HepG2 (cell line): ENCODE measurements around the gene SLC9A8. TPM values are rescaled to one million over a fixed set of nuclear protein-coding genes. Genes with fewer than 3 reads are reported as not detected.

Source experiments
- ARNT2 ChIP-seq: sonication (generic); formaldehyde crosslinking; IDR thresholded peaks from 2 replicates; pipeline ENCODE4 v1.8.0; 2022; ENCODE audit warnings: mild to moderate bottlenecking, low read depth, missing genetic modification reagents, moderate library complexity
- ATF7 ChIP-seq, 2 experiments: fragments of 450-650 bp in 1 of 2; sonication (generic) in 1 of 2; formaldehyde crosslinking in 1 of 2; IDR thresholded peaks; 2 replicates each; pipeline versions ENCODE4 v1.4.0 to v1.6.1; 2016 to 2020; ENCODE audit warnings: antibody characterized with exemption in 1 of 2, mild to moderate bottlenecking in 1 of 2, missing genetic modification reagents in 1 of 2
- CEBPB ChIP-seq: IDR thresholded peaks from 2 replicates; pipeline ENCODE4 v1.6.1; 2011; ENCODE audit warnings: low read depth, low read length, improper control_type of control experiment, borderline replicate concordance
- MAFK ChIP-seq, 2 experiments: IDR thresholded peaks in 1 of 2; conservative IDR thresholded peaks in 1 of 2; 2 replicates each; pipeline ENCODE4 v1.6.1; 2011; ENCODE audit warnings: improper control_type of control experiment in 2 of 2, low read length in 2 of 2
- MEF2D ChIP-seq: sonication (generic); formaldehyde crosslinking; IDR thresholded peaks from 2 replicates; pipeline ENCODE4 v1.5.1; 2020; ENCODE audit warnings: mild to moderate bottlenecking, missing genetic modification reagents
- MLXIP ChIP-seq: sonication (generic); formaldehyde crosslinking; IDR thresholded peaks from 2 replicates; pipeline ENCODE4 v1.9.0; 2021; ENCODE audit warnings: missing genetic modification reagents, borderline replicate concordance
- NCOA2 ChIP-seq: sonication (generic); formaldehyde crosslinking; IDR thresholded peaks from 2 replicates; pipeline ENCODE4 v1.8.0; 2022; ENCODE audit warnings: inconsistent platforms
- SMAD1 ChIP-seq: sonication (generic); formaldehyde crosslinking; IDR thresholded peaks from 2 replicates; pipeline ENCODE4 v1.4.0; 2020; ENCODE audit warnings: missing genetic modification reagents, low read depth, mild to moderate bottlenecking, borderline replicate concordance
- SMC3 ChIP-seq: IDR thresholded peaks from 2 replicates; pipeline ENCODE4 v1.6.1; 2011; ENCODE audit warnings: low read length, improper control_type of control experiment
- STAG1 ChIP-seq: sonication (generic); formaldehyde crosslinking; IDR thresholded peaks from 2 replicates; pipeline ENCODE4 v1.4.0; 2020; ENCODE audit warnings: missing genetic modification reagents
- ZMYM3 ChIP-seq: sonication (generic); formaldehyde crosslinking; IDR thresholded peaks from 2 replicates; pipeline ENCODE4 v1.5.1; 2020; ENCODE audit warnings: mild to moderate bottlenecking, missing genetic modification reagents
- ZMYM4 ChIP-seq: sonication (generic); formaldehyde crosslinking; IDR thresholded peaks from 2 replicates; pipeline ENCODE4 v1.8.1; 2023; ENCODE audit warnings: mild to moderate bottlenecking, missing genetic modification reagents
- ZNF281 ChIP-seq: sonication (generic); formaldehyde crosslinking; IDR thresholded peaks from 2 replicates; pipeline ENCODE4 v1.4.0; 2020; ENCODE audit warnings: missing genetic modification reagents, borderline replicate concordance
- ZNF432 ChIP-seq: sonication (generic); formaldehyde crosslinking; IDR thresholded peaks from 2 replicates; pipeline ENCODE4 v1.5.0; 2020; ENCODE audit warnings: missing genetic modification reagents, mild to moderate bottlenecking, borderline replicate concordance
- ZNF547 ChIP-seq: sonication (generic); formaldehyde crosslinking; IDR thresholded peaks from 2 replicates; pipeline ENCODE4 v1.5.1; 2020; ENCODE audit warnings: mild to moderate bottlenecking, missing genetic modification reagents
- ZNF558 ChIP-seq: sonication (generic); formaldehyde crosslinking; IDR thresholded peaks from 2 replicates; pipeline ENCODE4 v1.9.0; 2022; ENCODE audit warnings: mild to moderate bottlenecking, missing genetic modification reagents, borderline replicate concordance
- polyA plus RNA-seq, 8 experiments: library from polyadenylated mRNA; depleted of rRNA in 3 of 8; stranded (reverse) in 7 of 8; unstranded in 1 of 8; fragments of >200 nt; fragmentation: Illumina TruSeq in 4 of 8; extraction: Trizol in 4 of 8; gene quantifications; 2 replicates each; pipeline versions ENCODE4 v1.2.1 to v1.2.3, GENCODE V29; 2011 to 2016; ENCODE audit warnings: low read depth in 4 of 8, missing spikeins in 1 of 8, mixed read lengths in 1 of 8; ENCODE audit not compliant: insufficient read depth in 1 of 8
- total RNA-seq, 5 experiments: library from RNA; depleted of rRNA; stranded (reverse); fragments of >200 nt; fragmentation: Illumina TruSeq; extraction: Trizol; gene quantifications; 2 replicates each; pipeline ENCODE4 v1.2.3, GENCODE V29; 2016; ENCODE audit warnings: low read depth in 1 of 5
- TF ChIP-seq, protein P1 (sequence below): IDR thresholded peaks from 2 replicates; pipeline ENCODE4 v1.6.1; 2012; ENCODE audit warnings: low read depth, low read length, improper control_type of control experiment
- TF ChIP-seq, protein P2 (sequence below): IDR thresholded peaks from 2 replicates; pipeline ENCODE4 v1.6.1; 2016; ENCODE audit warnings: low read depth
- TF ChIP-seq, protein P3 (sequence below): IDR thresholded peaks from 2 replicates; pipeline ENCODE4 v1.6.1; 2016; ENCODE audit warnings: low read depth, control low read depth

The SLC9A8 gene
- total and polyA plus RNA-seq, 2 of the 13 experiments (the other 11 are each of a cell fraction or from before 2014, with no cell fraction given): 4.1 to 7.4 TPM

- TF ChIP-seq ZNF432 (CRISPR knock-in tag): no peak
- no peak for TF ChIP-seq MEF2D
- peak; percentile 46; the same call in 1 of the 2 replicates for TF ChIP-seq ZMYM4 (CRISPR knock-in tag)
- TF ChIP-seq ZNF281 (CRISPR knock-in tag): no peak
- TF ChIP-seq CEBPB: peak; percentile 83
- no peak for TF ChIP-seq SMAD1 (CRISPR knock-in tag)
- TF ChIP-seq, protein P1, sequence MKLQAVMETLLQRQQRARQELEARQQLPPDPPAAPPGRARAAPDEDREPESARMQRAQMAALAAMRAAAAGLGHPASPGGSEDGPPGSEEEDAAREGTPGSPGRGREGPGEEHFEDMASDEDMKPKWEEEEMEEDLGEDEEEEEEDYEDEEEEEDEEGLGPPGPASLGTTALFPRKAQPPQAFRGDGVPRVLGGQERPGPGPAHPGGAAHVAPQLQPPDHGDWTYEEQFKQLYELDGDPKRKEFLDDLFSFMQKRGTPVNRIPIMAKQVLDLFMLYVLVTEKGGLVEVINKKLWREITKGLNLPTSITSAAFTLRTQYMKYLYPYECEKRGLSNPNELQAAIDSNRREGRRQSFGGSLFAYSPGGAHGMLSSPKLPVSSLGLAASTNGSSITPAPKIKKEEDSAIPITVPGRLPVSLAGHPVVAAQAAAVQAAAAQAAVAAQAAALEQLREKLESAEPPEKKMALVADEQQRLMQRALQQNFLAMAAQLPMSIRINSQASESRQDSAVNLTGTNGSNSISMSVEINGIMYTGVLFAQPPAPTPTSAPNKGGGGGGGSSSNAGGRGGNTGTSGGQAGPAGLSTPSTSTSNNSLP: peak; percentile 29; the same call in 1 of the 2 replicates
- TF ChIP-seq MAFK (conservative IDR thresholded peaks at IDR 0.05 in 1 of 2, IDR thresholded peaks at IDR 0.05 in 1 of 2; ENCODE audit: low read length in 2 of 2): peak; percentile 65 to 70
- TF ChIP-seq ZNF558 (CRISPR knock-in tag): no peak
- TF ChIP-seq ARNT2 (CRISPR knock-in tag): peak; percentile 49; the same call in 1 of the 2 replicates
- no peak for TF ChIP-seq STAG1 (CRISPR knock-in tag)
- no peak for TF ChIP-seq ATF7 (IDR thresholded peaks at IDR 0.05)
- no peak for TF ChIP-seq ATF7 (CRISPR knock-in tag; IDR thresholded peaks at IDR 0.05)
- no peak for TF ChIP-seq MLXIP
- no peak for TF ChIP-seq SMC3
- TF ChIP-seq ZNF547 (CRISPR knock-in tag): no peak
- TF ChIP-seq, protein P2, sequence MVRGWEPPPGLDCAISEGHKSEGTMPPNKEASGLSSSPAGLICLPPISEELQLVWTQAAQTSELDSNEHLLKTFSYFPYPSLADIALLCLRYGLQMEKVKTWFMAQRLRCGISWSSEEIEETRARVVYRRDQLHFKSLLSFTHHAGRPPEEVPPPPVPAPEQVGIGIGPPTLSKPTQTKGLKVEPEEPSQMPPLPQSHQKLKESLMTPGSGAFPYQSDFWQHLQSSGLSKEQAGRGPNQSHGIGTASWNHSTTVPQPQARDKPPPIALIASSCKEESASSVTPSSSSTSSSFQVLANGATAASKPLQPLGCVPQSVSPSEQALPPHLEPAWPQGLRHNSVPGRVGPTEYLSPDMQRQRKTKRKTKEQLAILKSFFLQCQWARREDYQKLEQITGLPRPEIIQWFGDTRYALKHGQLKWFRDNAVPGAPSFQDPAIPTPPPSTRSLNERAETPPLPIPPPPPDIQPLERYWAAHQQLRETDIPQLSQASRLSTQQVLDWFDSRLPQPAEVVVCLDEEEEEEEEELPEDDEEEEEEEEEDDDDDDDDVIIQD: no peak
- 0 out of 2 replicates have a peak, but pooled peaks have one; percentile 44 for TF ChIP-seq NCOA2 (CRISPR knock-in tag)
- TF ChIP-seq, protein P3, sequence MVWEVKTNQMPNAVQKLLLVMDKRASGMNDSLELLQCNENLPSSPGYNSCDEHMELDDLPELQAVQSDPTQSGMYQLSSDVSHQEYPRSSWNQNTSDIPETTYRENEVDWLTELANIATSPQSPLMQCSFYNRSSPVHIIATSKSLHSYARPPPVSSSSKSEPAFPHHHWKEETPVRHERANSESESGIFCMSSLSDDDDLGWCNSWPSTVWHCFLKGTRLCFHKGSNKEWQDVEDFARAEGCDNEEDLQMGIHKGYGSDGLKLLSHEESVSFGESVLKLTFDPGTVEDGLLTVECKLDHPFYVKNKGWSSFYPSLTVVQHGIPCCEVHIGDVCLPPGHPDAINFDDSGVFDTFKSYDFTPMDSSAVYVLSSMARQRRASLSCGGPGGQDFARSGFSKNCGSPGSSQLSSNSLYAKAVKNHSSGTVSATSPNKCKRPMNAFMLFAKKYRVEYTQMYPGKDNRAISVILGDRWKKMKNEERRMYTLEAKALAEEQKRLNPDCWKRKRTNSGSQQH (CRISPR knock-in tag): no peak
- peak; percentile 44; the same call in 1 of the 2 replicates for TF ChIP-seq ZMYM3 (CRISPR knock-in tag)
These were observed 12.9 kb upstream of the SLC9A8 start (continued) for GRCh38 chr20:49799698-49800097.
